IPS-NIHi7 (cell line): ENCODE measurements around the gene NRXN2.
A peak's percentile ranks its signal among the peaks of the same experiment; 100 is the strongest.

ENCODE experiments used
- DNase-seq: peaks from one replicate; pipeline ENCODE4 v3.0.0; 2012; ENCODE audit warnings: mixed read lengths; ENCODE audit errors: extremely low spot score

The NRXN2 gene

GRCh38 chr11:64721359-64721699 is 1.7 kb downstream of the NRXN2 start:
- no peak for DNase-seq

GRCh38 chr11:64720640-64721358 is 2.2 kb downstream of the NRXN2 start:
- no peak for DNase-seq

GRCh38 chr11:64720167-64720566 is 2.8 kb downstream of the NRXN2 start:
- DNase-seq: no peak

GRCh38 chr11:64719406-64719805 is 3.6 kb downstream of the NRXN2 start:
- DNase-seq: no peak

GRCh38 chr11:64718780-64719124 is 4.2 kb downstream of the NRXN2 start:
- DNase-seq: no peak

- no peak for DNase-seq
Observed at GRCh38 chr11:64718084-64718779, 4.8 kb downstream of the NRXN2 start.

GRCh38 chr11:64717268-64717578 is 5.8 kb downstream of the NRXN2 start:
- no peak for DNase-seq

GRCh38 chr11:64716473-64717267 is 6.3 kb downstream of the NRXN2 start:
- no peak for DNase-seq

- no peak for DNase-seq
Observed at GRCh38 chr11:64715756-64716472, 7.1 kb downstream of the NRXN2 start.

- DNase-seq: no peak
Observed at GRCh38 chr11:64715110-64715509, 7.9 kb downstream of the NRXN2 start.

- DNase-seq: no peak
Observed at GRCh38 chr11:64714666-64715065, 8.3 kb downstream of the NRXN2 start.

GRCh38 chr11:64713781-64714363 is 9.1 kb downstream of the NRXN2 start:
- peak; percentile 79 for DNase-seq

- no peak for DNase-seq
Observed at GRCh38 chr11:64713016-64713707, 9.8 kb downstream of the NRXN2 start.

GRCh38 chr11:64712430-64713015 is 10.5 kb downstream of the NRXN2 start:
- no peak for DNase-seq

- DNase-seq: no peak
Observed at GRCh38 chr11:64711956-64712362, 11.0 kb downstream of the NRXN2 start.

GRCh38 chr11:64711138-64711955 is 11.7 kb downstream of the NRXN2 start:
- DNase-seq: peak; percentile 82

GRCh38 chr11:64710418-64711137 is 12.4 kb downstream of the NRXN2 start:
- DNase-seq: no peak

GRCh38 chr11:64705501-64705900 is 17.5 kb downstream of the NRXN2 start:
- no peak for DNase-seq

- no peak for DNase-seq
Observed at GRCh38 chr11:64703048-64703447, 19.9 kb downstream of the NRXN2 start.
